GM12878 (cell line): ENCODE measurements around the gene ATXN1. TPM values are rescaled to one million over a fixed set of nuclear protein-coding genes. Genes with fewer than 3 reads are reported as not detected.

Experiments used
- ATAC-seq: fragments of 200-7000 bp; cut with Tn5 transposase; 3 replicates; pipeline ENCODE4 v1.9.1; 2020; ENCODE audit warnings: mild to moderate bottlenecking, moderate library complexity
- BruUV-seq: library from RNA; stranded (reverse); fragments of 400-500 nt; replicated peaks from 2 replicates; lab custom pipeline; 2021; lab: Mats Ljungman, UMichigan
- CTCF ChIA-PET: fragments of 300-600 bp; sonication (Branson Sonifier 250); formaldehyde crosslinking; extraction: SDS; loops from one replicate; lab custom pipeline; 2021; ENCODE audit warnings: inconsistent platforms; lab: Yijun Ruan, JAX
- POLR2A ChIA-PET: fragments of 350-600 bp; formaldehyde crosslinking; extraction: SDS; loops from one replicate; lab custom pipeline; 2021; ENCODE audit warnings: inconsistent platforms; lab: Charles Lee
- RAD21 ChIA-PET: fragments of 300-600 bp; sonication (Branson Sonifier 250); formaldehyde crosslinking; loops from one replicate; lab custom pipeline; 2023; ENCODE audit warnings: antibody characterized with exemption; ENCODE audit not compliant: unreplicated experiment; lab: Charles Lee
- SMC1A ChIA-PET: fragments of 300-600 bp; sonication (Branson Sonifier 250); formaldehyde crosslinking; loops from one replicate; lab custom pipeline; 2023; ENCODE audit not compliant: unreplicated experiment, uncharacterized antibody; lab: Charles Lee
- DNase-seq: peaks from one replicate; pipeline ENCODE4 v3.0.0-alpha.2; 2011; ENCODE audit warnings: low read depth, low spot score
- FAIRE-seq: peaks from 3 replicates; lab custom pipeline; 2011; peaks lifted over from hg19 to GRCh38; lab: Jason Lieb, UNC
- H2AFZ ChIP-seq: 2 replicates; pipeline ENCODE4 v1.6.0; 2011; ENCODE audit warnings: low read depth, low read length, control low read depth; ENCODE audit not compliant: control insufficient read depth
- H3K27ac ChIP-seq: 2 replicates; pipeline ENCODE4 v1.5.1; 2011; ENCODE audit warnings: control low read depth; ENCODE audit not compliant: control insufficient read depth, insufficient read depth
- H3K27me3 ChIP-seq, 2 experiments: replicated peaks in 1 of 2; 2 replicates each; pipeline versions ENCODE4 v1.6.0 to v1.6.1; 2011; ENCODE audit warnings: low read length in 1 of 2; ENCODE audit not compliant: control insufficient read depth in 2 of 2, insufficient read depth in 2 of 2
- H3K36me3 ChIP-seq, 2 experiments: 2 replicates each; pipeline ENCODE4 v1.5.1; 2011; ENCODE audit warnings: low read length in 1 of 2; ENCODE audit not compliant: control insufficient read depth in 2 of 2, insufficient read depth in 2 of 2
- H3K4me1 ChIP-seq: 2 replicates; pipeline ENCODE4 v1.6.1; 2011; ENCODE audit warnings: mild to moderate bottlenecking, low read length, moderate library complexity, mixed read lengths; ENCODE audit not compliant: control insufficient read depth, insufficient read depth
- H3K4me2 ChIP-seq: 2 replicates; pipeline ENCODE4 v1.6.0; 2011; ENCODE audit warnings: control low read depth; ENCODE audit not compliant: control insufficient read depth, insufficient read depth
- H3K4me3 ChIP-seq: fragments of 200-600 bp; sonication (generic); 2 replicates; pipeline ENCODE4 v1.5.1; 2016
- H3K79me2 ChIP-seq: 2 replicates; pipeline ENCODE4 v1.6.0; 2011; ENCODE audit warnings: low read length; ENCODE audit not compliant: control insufficient read depth, insufficient read depth
- H3K9ac ChIP-seq: 2 replicates; pipeline ENCODE4 v1.8.0; 2011; ENCODE audit warnings: low read length, control low read depth, mixed read lengths; ENCODE audit not compliant: control insufficient read depth, insufficient read depth
- H3K9me3 ChIP-seq: replicated peaks from 3 replicates; pipeline ENCODE4 v1.5.1; 2011; ENCODE audit warnings: mild to moderate bottlenecking, low read length; ENCODE audit not compliant: control insufficient read depth, insufficient read depth
- H4K20me1 ChIP-seq: 2 replicates; pipeline ENCODE4 v1.6.0; 2011; ENCODE audit not compliant: control insufficient read depth, insufficient read depth
- BHLHE40 ChIP-seq, 2 experiments: fragments of 450-650 bp in 1 of 2; IDR thresholded peaks; 2 replicates each; pipeline ENCODE4 v1.6.1; 2011 to 2017; ENCODE audit warnings: low read depth in 2 of 2, borderline replicate concordance in 1 of 2, improper control_type of control experiment in 1 of 2, low read length in 1 of 2, mild to moderate bottlenecking in 1 of 2
- EGR1 ChIP-seq, 2 experiments: IDR thresholded peaks; 1 replicate in 1 of 2; 2 replicates in 1 of 2; pipeline ENCODE4 v1.6.1; 2011 to 2012; ENCODE audit warnings: low read depth in 2 of 2, low read length in 2 of 2, borderline replicate concordance in 1 of 2, mild to moderate bottlenecking in 1 of 2, moderate library complexity in 1 of 2
- GATAD2B ChIP-seq: fragments of 450-650 bp; conservative IDR thresholded peaks from 2 replicates; pipeline ENCODE4 v1.6.1; 2017; ENCODE audit warnings: low read depth, mild to moderate bottlenecking, moderate library complexity
- HDGF ChIP-seq: fragments of 450-650 bp; IDR thresholded peaks from 2 replicates; pipeline ENCODE4 v1.6.1; 2016; ENCODE audit warnings: antibody characterized with exemption
- PML ChIP-seq: IDR thresholded peaks from 2 replicates; pipeline ENCODE4 v1.6.1; 2012; ENCODE audit warnings: low read length, inconsistent platforms
- SUZ12 ChIP-seq: fragments of 200-600 bp; sonication (generic); IDR thresholded peaks from one replicate; pipeline ENCODE4 v1.6.1; 2018; ENCODE audit warnings: antibody characterized with exemption, mild to moderate bottlenecking; ENCODE audit not compliant: unreplicated experiment
- TCF12 ChIP-seq: IDR thresholded peaks from 2 replicates; pipeline ENCODE4 v1.6.1; 2011; ENCODE audit warnings: low read depth, mild to moderate bottlenecking, low read length
- WRNIP1 ChIP-seq: IDR thresholded peaks from 2 replicates; pipeline ENCODE4 v1.6.1; 2011; ENCODE audit warnings: low read depth, low read length, improper control_type of control experiment, borderline replicate concordance
- ZNF384 ChIP-seq: IDR thresholded peaks from 2 replicates; pipeline ENCODE4 v1.6.1; 2012; ENCODE audit warnings: low read depth, mild to moderate bottlenecking, low read length, improper control_type of control experiment, borderline replicate concordance
- WGBS: methylation state at CpG from one replicate; pipeline ENCODE4 v1.1.6; 2016; ENCODE audit warnings: low lambda C conversion rate; ENCODE audit not compliant: insufficient replicate concordance, insufficient coverage; ENCODE audit errors: missing lambda C conversion rate; 5-methylcytosine and 5-hydroxymethylcytosine counted together
- in situ Hi-C: fragments of 300-500 bp; cut with MboI; formaldehyde crosslinking; loops from 9 replicates; pipeline ENCODE4 v1.14.3; 2018; ENCODE audit warnings: mixed read lengths
- intact Hi-C: fragments of 100-400 bp; cut with micrococcal nuclease; formaldehyde crosslinking; loops from one replicate; pipeline ENCODE4 v1.14.2; 2022; ENCODE audit not compliant: unreplicated experiment
- polyA plus RNA-seq, 11 experiments: library from polyadenylated mRNA; depleted of rRNA in 4 of 11; unstranded in 6 of 11; stranded (reverse) in 5 of 11; fragments of >200 nt; fragmentation: Nextera tagmentation in 4 of 11; fragmentation: Illumina TruSeq in 1 of 11; extraction: Ambion mirVana in 4 of 11; extraction: Trizol in 1 of 11; gene quantifications; 1 replicate in 1 of 11; 2 replicates in 10 of 11; pipeline versions ENCODE4 v1.2.1 to v1.2.3, GENCODE V29; 2011 to 2016; ENCODE audit warnings: inconsistent platforms in 2 of 11, missing spikeins in 2 of 11, low read depth in 1 of 11
- total RNA-seq, 4 experiments: library from RNA; depleted of rRNA in 3 of 4; stranded (reverse); fragments of >200 nt in 3 of 4; fragmentation: Illumina TruSeq in 1 of 4; extraction: Trizol in 1 of 4; gene quantifications; 2 replicates each; pipeline versions ENCODE4 v1.2.1 to v1.2.3, GENCODE V29; 2013 to 2021
- TF ChIP-seq, protein P1 (sequence below): IDR thresholded peaks from 2 replicates; pipeline ENCODE4 v1.6.1; 2012; ENCODE audit warnings: low read depth, low read length, improper control_type of control experiment

Gene ATXN1
- total and polyA plus RNA-seq, 10 of the 15 experiments (the other 5 are each of a cell fraction or from before 2014, with no cell fraction given): 12.2 to 51.2 (median 20.5) TPM

GRCh38 chr6:16355238-16355637 lies 406.0 kb downstream of the ATXN1 start:
- H4K20me1 ChIP-seq: no peaks in the 10 kb centered on the region
- SMC1A ChIA-PET: interaction anchor here (0.9 kb wide), 1 partner anchor 27 kb away, joined by 3 read pairs; no protein-coding TSS in a partner anchor
- in situ Hi-C loops: no loop called here
- POLR2A ChIA-PET: no interaction called here
- TF ChIP-seq ZNF384 (no peak), PML (no peak), BHLHE40 (IDR thresholded peaks at IDR 0.05; ENCODE audit: borderline replicate concordance in 1 of 2, low read depth in 2 of 2, low read length in 1 of 2) (no peak), EGR1 (IDR thresholded peaks at IDR 0.05; ENCODE audit: borderline replicate concordance in 1 of 2, low read depth in 2 of 2, low read length in 2 of 2) (no peak), GATAD2B (no peak), WRNIP1 (no peak), TCF12 (no peak), HDGF (no peak), SUZ12 (no peak)
- TF ChIP-seq, protein P1, sequence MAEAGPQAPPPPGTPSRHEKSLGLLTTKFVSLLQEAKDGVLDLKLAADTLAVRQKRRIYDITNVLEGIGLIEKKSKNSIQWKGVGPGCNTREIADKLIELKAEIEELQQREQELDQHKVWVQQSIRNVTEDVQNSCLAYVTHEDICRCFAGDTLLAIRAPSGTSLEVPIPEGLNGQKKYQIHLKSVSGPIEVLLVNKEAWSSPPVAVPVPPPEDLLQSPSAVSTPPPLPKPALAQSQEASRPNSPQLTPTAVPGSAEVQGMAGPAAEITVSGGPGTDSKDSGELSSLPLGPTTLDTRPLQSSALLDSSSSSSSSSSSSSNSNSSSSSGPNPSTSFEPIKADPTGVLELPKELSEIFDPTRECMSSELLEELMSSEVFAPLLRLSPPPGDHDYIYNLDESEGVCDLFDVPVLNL: no peak
- WGBS: 65% methylated on average over 5 of the region's 9 CpGs
- RAD21 ChIA-PET: no interaction called here
- no TSS peak for BruUV-seq
- no peak overlapping the region for H3K4me3 ChIP-seq
- H2AFZ ChIP-seq: no peak overlapping the region
- no peak overlapping the region for H3K27ac ChIP-seq
- FAIRE-seq (no peak), DNase-seq (no peak), ATAC-seq (no peak)
- no peak overlapping the region for H3K9ac ChIP-seq
- H3K27me3 ChIP-seq: no peaks in the 10 kb centered on the region
- no peak overlapping the region for H3K4me2 ChIP-seq
- H3K36me3 ChIP-seq: peaks cover 0 to 7% of the 10 kb centered on the region in 2 experiments; a peak in 3 of 4 replicates
- H3K9me3 ChIP-seq: no peaks in the 10 kb centered on the region
- CTCF ChIA-PET: interaction anchor here (0.7 kb wide), 1 partner anchor 59 kb away, joined by 3 read pairs; no protein-coding TSS in a partner anchor
- intact Hi-C loops: no loop called here
- no peaks in the 10 kb centered on the region for H3K79me2 ChIP-seq
- H3K4me1 ChIP-seq: no peaks in the 10 kb centered on the region
